22Rv1 (cell line): ENCODE measurements around the gene GAPVD1.

Experiments
- ZFX ChIP-seq: fragments of 450-650 bp; IDR thresholded peaks from 2 replicates; pipeline ENCODE4 v1.6.1; 2017; ENCODE audit warnings: antibody characterized with exemption, borderline replicate concordance
- TF ChIP-seq, protein P1 (sequence below): fragments of 450-650 bp; IDR thresholded peaks from 2 replicates; pipeline ENCODE4 v1.5.1; 2017; ENCODE audit warnings: mild to moderate bottlenecking

DNA sequence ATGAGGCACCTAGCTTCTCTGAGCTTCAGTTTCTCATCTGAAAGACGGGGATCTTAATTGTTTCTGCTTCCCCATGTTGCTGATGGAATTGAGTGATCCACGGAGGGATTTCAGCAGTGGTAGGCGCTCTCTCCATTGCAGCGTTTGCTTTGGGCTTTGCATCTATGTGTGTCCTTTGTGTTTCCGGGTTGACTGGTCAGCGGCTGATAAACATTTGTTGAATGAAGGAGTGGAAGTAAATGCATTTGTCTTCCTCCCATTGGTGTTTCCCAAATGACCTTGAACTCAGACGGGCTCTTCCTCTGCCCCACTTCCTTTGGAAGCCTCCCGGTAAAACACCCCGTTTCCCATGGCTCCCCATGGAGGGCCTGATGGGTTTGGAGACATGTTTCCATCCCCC lies 117.2 kb downstream of the GAPVD1 start:
- TF ChIP-seq, protein P1, sequence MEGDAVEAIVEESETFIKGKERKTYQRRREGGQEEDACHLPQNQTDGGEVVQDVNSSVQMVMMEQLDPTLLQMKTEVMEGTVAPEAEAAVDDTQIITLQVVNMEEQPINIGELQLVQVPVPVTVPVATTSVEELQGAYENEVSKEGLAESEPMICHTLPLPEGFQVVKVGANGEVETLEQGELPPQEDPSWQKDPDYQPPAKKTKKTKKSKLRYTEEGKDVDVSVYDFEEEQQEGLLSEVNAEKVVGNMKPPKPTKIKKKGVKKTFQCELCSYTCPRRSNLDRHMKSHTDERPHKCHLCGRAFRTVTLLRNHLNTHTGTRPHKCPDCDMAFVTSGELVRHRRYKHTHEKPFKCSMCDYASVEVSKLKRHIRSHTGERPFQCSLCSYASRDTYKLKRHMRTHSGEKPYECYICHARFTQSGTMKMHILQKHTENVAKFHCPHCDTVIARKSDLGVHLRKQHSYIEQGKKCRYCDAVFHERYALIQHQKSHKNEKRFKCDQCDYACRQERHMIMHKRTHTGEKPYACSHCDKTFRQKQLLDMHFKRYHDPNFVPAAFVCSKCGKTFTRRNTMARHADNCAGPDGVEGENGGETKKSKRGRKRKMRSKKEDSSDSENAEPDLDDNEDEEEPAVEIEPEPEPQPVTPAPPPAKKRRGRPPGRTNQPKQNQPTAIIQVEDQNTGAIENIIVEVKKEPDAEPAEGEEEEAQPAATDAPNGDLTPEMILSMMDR, result no peak
- TF ChIP-seq ZFX, result no peak
